Measurements from ENCODE around the gene SNAP29. TPM values are rescaled to one million over a fixed set of nuclear protein-coding genes. Genes with fewer than 3 reads are reported as not detected.

Gene SNAP29
- total and polyA plus RNA-seq, 9 of the 15 experiments (the other 6 are each of a cell fraction or from before 2014, with no cell fraction given), result 19.5 to 250 (median 75.9) TPM

GRCh38 chr22:20885557-20886323 lies 26.9 kb downstream of the SNAP29 start (continued):
- TF ChIP-seq ZBTB40 (IDR thresholded peaks at IDR 0.05) (peak; percentile 63), ZBTB40 (CRISPR knock-in tag; IDR thresholded peaks at IDR 0.05) (no peak; the same call in 1 of the 2 replicates), ESRRA (IDR thresholded peaks at IDR 0.05; ENCODE audit: borderline replicate concordance, low read depth) (peak; percentile 91), CGGBP1 (CRISPR knock-in tag; IDR thresholded peaks at IDR 0.05) (no peak), ZNF507 (tag; conservative IDR thresholded peaks at IDR 0.05) (no peak), USF2 (CRISPR knock-in tag; IDR thresholded peaks at IDR 0.05) (no peak), MAZ (CRISPR knock-in tag; conservative IDR thresholded peaks at IDR 0.05 in 1 of 2, IDR thresholded peaks at IDR 0.05 in 1 of 2) (peak; percentile 98)
- TF ChIP-seq, protein P1, sequence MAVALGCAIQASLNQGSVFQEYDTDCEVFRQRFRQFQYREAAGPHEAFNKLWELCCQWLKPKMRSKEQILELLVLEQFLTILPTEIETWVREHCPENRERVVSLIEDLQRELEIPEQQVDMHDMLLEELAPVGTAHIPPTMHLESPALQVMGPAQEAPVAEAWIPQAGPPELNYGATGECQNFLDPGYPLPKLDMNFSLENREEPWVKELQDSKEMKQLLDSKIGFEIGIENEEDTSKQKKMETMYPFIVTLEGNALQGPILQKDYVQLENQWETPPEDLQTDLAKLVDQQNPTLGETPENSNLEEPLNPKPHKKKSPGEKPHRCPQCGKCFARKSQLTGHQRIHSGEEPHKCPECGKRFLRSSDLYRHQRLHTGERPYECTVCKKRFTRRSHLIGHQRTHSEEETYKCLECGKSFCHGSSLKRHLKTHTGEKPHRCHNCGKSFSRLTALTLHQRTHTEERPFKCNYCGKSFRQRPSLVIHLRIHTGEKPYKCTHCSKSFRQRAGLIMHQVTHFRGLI (CRISPR knock-in tag; IDR thresholded peaks at IDR 0.05), result peak; percentile 77; the same call in 1 of the 2 replicates
- TF ChIP-seq, protein P2, sequence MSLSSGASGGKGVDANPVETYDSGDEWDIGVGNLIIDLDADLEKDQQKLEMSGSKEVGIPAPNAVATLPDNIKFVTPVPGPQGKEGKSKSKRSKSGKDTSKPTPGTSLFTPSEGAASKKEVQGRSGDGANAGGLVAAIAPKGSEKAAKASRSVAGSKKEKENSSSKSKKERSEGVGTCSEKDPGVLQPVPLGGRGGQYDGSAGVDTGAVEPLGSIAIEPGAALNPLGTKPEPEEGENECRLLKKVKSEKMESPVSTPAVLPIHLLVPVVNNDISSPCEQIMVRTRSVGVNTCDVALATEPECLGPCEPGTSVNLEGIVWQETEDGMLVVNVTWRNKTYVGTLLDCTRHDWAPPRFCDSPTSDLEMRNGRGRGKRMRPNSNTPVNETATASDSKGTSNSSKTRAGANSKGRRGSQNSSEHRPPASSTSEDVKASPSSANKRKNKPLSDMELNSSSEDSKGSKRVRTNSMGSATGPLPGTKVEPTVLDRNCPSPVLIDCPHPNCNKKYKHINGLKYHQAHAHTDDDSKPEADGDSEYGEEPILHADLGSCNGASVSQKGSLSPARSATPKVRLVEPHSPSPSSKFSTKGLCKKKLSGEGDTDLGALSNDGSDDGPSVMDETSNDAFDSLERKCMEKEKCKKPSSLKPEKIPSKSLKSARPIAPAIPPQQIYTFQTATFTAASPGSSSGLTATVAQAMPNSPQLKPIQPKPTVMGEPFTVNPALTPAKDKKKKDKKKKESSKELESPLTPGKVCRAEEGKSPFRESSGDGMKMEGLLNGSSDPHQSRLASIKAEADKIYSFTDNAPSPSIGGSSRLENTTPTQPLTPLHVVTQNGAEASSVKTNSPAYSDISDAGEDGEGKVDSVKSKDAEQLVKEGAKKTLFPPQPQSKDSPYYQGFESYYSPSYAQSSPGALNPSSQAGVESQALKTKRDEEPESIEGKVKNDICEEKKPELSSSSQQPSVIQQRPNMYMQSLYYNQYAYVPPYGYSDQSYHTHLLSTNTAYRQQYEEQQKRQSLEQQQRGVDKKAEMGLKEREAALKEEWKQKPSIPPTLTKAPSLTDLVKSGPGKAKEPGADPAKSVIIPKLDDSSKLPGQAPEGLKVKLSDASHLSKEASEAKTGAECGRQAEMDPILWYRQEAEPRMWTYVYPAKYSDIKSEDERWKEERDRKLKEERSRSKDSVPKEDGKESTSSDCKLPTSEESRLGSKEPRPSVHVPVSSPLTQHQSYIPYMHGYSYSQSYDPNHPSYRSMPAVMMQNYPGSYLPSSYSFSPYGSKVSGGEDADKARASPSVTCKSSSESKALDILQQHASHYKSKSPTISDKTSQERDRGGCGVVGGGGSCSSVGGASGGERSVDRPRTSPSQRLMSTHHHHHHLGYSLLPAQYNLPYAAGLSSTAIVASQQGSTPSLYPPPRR (CRISPR knock-in tag; IDR thresholded peaks at IDR 0.05; ENCODE audit: borderline replicate concordance), result peak; percentile 98
